Fibroblast of upper back skin (primary cell): ENCODE measurements around the gene TEX261.
A peak's percentile ranks its signal among the peaks of the same experiment; 100 is the strongest.
"Not testable (repeated sequence)": the region's sequence is repeated elsewhere in the genome, so short reads cannot be mapped to it uniquely, and the experiment has no call there.

Experiments used
- DNase-seq: peaks from one replicate; pipeline ENCODE4 v3.0.0-alpha.2; 2013

TEX261 gene

DNA sequence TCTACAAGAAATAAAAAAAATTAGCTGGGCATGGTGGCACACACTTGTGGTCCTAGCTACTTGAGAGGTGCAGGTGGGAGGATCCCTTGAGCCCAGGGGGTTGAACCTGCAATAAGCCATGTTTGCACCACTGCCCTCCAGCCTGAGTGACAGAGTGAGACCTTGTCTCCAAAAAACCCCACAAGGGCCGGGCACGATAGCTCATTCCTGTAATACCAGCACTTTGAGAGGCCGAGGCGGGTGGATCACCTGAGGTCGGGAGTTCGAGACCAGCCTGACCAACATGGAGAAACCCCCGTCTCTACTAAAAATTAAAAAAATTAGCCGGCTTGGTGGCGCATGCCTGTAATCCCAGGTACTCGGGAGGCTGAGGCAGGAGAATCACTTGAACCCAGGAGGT, 5.3 kb upstream of the TEX261 start:
- not testable (repeated sequence) for DNase-seq

DNA sequence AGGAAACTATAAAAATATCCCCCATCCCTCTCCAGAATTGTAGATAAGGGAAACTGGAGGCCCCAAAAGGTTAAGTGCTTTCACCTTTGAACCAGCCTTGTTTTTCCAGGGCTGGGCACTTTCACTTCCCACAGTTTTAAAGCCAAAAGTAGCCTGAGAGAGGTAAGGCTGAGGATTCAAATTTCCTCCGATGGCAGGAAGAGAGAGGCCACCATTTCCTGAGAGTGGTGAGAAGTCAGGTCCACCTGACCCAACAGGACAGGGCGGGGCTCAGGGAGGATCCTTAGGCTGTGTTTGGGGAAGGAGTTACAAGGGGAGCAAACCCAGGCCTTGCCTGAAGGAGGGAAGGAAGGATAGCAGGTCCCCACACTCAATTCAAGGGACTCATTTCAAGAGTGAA, 4.7 kb upstream of the TEX261 start:
- no peak for DNase-seq

DNA sequence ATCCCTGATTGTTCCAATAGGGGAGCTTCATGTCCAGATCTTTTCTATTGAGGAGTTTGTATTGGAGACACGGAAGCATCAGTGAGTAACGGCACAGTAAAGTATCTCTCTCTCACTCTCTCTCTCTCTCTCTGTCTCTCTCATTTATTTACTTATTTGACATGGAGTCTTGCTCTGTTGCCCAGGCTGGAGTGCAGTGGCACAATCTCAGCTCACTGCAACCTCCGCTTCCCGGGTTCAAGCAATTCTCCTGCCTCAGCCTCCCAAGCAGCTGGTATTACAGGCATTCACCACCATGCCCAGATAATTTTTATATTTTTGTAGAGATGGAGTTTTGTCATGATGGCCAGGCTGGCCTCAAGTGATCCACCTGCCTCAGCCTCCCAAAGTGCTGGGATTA, 4.2 kb upstream of the TEX261 start:
- DNase-seq: not testable (repeated sequence)

DNA sequence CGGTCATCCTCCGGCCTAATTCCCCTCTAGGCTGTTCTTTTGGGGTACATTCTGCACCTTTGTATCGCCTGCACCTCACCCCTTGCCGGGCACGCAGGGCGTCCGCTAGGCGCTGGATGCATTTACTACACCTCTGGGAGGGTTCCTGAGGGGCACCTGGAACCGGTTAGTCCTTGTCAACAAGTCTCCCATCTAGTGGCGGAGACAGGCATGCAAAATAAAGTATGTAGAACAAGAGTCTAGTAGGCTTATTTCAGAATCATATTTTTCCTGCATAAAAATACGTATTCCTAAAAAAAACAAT, 705 bp upstream of the TEX261 start:
- DNase-seq: peak; percentile 30

DNA sequence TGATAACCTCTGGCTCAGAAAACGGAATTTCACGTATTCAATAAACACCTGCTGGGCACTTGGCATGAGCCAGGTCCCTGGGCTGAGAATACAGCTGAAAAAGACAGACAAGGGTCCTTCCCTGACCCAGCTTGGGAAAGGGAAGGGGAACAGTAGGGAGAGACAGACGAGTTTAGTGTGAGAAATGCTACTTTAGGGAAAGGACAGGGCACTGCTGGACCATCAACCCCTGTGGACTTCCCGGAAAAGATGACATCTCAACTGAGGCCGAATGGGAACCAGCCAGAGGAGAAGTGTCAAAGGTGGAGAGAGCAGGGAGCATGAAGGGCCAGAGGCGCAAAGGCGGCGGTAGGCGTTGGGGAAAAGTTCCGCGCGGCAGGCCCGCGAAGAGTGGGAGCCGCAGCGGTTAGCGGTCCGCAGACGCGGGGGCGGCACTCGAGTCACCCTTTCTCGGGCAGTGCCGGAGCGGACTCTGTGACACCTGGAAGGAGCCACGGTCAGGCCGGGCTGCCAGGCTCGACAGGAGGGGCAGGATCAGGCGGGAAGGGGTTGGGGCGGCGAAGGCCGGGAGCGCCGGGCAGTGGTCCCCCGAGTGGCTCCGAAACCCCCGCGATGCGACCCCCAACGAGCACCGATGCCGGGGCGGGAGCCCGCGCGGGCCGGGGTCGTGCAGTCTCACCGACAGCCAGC, 519 bp downstream of the TEX261 start:
- no peak for DNase-seq

DNA sequence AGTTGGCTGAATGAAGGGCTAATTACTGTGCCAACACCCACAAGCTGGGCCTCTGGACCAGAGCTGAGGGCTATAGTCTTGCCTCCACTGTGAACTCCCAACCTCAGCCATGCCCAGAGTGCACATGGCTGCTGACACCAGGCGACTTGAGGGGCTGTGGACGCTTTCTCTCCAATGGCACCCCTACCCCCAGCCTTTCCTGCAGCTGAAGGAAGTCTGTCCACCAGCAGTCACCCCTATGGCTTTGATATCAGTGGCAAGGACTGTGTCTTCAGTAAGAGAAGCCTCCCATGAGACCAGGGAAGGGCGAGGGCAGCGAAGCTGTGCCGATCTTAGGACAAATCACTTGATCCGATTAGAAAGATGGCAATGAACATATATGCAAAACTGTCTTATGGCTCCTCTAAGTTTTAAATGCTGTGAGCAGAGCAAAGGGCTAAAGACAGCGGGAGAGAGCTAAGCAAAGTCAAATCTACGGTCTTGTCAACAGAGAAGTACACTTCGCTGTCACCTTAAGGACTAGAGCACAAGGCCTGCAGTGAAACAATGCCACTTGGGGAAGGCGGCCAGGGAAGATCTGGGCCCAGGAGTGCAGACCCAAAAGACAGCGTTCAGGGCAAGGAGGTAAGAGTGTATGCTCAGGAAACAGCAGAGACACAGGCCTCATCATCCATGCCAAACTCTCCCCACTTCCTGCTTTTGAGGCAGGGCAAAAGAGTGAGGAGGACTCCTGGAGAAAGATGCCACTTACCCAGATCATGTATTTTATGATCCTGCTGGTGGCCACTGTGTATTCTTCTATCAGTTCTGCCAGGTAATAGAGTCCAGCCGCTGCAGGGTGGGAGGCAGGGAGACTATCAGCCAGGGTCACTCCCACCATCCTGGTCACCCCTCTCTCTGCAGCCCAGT, 1.5 kb downstream of the TEX261 start:
- DNase-seq: no peak

DNA sequence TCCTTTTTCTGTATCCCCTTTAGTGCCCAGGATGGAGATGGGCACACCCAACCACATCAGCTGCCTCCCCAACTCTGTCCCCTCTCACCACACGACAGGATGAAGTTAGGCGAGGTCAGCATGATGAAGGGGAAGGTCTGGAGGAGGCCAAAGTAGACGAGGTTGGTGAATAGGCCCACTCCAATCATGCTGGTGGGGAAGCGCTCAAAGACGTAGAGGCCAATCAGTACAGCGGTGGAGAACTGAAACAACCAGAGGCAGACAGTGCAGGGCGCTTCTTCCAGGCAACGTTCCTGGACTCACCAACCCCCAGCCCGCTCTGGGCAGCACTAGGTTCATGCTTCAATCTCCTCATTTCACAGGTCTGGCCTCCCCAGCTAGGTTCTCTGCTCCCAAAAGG, 2.9 kb downstream of the TEX261 start:
- DNase-seq: no peak

DNA sequence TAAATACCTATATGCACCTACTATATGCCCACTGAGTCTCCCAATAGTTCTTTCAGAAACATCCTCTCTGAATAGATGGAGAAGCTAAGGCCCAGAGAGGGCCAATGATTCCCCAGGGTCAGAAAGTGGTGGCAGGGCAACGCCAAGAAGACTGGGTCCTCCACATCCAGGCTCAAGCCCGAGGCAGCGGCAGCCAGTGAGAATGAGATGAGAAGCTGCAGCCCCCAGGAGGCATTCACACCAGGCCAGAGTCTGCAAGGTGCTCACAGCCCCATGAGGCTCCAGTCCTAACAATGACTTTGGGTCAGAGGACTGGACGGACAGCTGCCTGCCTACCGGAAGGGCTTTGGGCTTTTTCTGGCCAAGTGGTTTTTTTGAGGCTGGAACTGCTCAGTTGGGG, 3.5 kb downstream of the TEX261 start:
- no peak for DNase-seq

DNA sequence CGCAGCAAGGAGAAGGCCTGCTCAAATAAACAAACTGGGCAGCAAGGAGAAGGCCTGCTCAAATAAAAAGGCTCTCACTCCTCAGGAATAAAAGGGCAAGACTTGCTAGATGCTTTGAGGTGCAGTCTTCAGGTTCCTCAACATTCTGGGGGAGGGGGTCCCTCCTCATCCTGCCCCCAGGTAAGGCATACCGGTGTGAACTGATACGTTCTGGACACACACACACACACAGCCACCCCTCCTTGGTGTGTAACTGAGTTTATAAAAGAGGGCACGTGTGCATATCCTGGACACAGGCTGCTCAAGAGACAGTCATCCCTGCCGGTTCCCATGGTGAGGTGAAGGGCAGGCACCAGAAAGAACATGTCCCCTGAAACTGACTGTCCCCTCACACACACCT, 4.5 kb downstream of the TEX261 start:
- no peak for DNase-seq

DNA sequence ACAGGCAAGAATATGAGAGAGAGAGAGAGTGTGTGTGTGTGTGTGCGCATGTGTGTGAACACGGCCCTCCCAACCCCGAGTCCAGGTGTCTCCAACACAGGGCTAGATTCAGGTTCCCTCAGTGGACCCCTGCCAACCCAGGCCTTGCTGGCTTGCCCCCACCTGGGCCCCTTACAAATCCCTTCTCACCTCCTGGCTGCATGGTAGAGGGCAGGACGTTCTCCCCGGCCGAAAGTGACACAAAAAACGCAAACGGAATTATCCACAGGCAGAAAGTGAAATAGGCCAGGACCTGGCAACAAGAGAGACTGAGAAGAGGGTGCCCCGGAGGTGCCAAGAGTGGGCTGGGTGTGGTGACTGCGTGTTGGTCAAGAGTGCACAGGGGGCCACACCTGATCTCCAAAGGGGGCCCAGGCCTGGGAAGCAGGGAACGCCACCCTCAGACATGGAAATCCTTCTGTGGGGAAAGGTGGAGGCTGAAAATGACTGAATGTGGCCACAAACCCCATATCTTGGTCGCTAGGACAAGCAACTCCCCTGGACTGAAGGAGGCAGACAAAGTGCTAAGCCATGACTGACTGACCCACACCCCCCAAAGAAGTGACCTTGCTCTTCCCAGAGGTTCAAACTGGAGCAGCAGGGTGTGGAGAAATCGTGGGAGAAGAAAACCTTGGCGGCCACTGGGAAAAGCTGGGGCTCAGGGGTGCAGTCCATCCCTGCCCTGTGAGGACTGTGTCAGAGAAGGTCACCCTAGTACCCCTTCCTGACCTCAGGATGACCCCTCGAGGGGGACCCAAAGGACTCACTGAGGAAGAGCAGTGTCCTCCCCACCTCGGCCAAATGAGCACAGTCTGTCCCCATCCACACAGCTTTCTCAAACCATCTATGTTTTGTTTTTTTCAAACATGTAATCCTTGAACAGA, 5.7 kb downstream of the TEX261 start:
- DNase-seq: no peak

DNA sequence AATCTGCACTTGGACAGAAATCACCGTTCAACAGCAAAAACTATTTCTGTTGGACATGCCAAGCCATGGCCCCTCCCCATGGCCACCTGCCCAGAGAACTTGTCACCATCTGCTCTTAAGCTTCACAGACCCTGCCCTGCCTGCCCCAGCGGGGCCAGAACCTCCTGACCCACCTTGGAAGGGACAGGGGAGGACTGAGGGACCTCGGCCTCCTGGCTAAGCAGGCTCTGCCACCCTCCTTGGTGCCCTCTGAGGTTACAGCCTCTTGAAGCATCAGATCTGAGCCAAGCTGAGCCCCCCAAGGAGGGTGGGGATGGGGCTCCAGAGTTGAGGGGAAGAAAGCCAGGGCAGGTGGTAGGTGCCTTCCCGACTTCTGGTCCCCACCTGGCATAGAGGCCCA, 6.5 kb downstream of the TEX261 start:
- DNase-seq: no peak

DNA sequence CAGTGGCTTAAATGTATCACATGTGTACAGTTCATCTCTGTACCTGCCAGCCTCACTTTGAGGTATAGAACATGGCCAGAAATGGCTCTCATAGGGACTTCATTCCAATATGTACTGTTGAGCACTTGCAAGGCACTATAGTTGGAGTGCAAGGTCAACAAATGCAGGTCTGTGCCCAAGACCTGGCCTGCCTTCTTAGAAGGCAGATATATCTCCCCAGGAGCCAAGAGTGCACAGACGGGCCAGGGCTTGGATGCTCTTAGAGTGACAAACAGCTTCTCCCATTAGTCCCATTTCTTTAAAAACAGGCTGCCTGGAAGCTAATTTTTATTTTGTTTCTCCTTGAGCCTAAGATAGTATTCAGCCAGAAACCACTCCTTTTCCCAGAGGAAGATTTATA, 7.3 kb downstream of the TEX261 start:
- no peak for DNase-seq

DNA sequence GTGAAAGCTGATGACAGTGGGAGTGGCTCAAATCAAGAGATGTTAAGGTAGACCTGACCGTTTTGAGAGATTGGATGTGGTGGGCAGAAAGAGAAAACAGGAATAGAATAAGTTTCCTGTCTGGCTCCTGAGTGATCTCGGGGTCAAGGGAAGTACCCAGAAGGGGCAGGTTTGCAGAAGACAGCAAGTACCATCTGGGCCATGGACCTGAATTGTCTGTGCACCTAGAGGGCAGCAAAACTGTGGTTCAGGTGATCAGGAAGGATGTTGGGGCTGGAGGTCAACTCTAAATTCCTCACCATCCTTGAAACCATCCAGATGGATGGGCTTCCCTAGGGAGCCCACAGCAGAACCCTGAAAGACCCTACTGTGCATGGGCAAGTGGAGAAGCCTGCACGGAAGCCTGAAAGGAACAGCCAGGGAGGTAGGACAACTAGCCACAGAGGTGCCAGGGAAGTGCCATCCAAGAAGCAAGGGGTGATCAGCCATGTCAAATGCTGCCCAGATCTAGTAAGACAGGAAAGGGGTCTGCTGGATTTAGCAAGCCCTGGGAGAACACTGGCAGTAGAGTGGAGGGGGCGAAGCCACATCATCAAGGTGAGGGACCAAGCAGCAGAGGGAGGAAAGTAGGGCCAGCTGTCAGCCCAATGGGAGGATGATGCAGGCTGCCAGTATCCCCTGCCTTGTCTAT, 8.0 kb downstream of the TEX261 start:
- no peak for DNase-seq

DNA sequence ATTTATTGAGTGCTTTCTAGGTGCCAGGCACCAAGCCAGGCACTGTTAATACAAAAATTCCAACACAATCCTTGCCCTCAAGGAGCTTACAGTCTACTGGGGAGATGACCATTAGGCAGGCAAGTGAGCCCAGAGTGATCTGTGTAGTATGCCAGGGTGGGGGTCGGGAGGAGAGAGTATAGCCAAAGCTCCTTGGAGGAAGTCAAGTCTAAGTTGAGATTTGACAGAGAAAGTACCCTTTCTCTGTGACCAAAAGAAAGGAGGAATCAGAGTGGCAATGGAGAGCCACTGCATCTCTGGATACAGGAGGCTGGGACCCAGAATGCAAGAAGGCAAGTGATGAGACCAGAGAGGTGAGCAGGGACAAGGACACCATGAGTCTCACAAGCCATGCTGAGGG, 8.7 kb downstream of the TEX261 start:
- DNase-seq: no peak

DNA sequence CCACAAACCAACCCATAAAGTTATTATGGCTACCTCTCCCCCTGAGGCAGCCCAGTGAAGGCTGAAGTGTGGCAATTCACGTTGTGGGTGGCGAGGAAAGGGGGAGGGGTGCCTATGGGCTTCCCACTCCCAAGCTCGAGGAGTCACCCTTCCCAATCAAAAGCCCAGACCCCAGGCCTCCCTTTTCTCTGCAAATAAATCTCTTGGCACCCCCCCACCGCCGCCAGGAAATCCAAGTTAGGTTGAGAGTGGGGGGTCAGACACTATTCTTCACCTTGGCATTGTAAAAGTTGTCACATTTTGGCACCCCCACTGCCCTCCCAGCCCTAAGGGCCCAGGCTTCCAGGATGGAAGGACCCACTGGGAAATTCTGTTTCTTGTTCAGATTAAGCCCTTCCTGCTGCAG, 9.4 kb downstream of the TEX261 start:
- no peak for DNase-seq

DNA sequence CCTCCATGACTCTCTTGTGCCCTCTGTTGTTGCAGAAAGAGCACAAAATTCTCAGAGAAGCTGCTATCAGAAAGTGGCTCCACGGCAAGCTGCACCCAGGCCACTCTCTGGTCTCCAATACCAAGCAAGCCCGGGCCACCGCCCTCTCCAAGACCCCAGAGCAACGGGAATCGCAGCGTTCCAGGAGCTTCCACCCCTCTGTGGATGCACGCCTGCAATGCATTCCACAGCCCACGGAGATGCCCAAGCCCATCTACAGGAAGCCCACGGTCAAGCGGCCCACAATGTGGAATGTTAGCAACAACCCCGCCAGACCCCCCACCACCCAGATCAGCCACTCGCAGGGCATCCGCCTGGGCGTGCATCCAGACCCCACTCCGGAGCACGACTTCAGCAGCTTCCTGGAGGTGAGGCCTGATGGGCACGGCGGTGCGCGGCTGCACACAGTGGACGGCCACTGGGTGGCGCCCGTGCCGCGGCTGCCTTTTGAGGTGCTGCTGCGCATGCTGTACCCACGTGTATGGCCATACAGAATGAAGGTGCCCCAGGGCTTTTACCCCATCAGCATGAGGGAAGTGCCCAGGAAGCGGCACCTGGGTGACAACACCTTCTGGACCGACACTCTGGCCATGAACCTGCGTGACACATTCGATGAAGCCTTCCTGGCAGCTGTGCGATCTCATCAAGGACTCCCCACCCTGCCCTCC, 9.9 kb downstream of the TEX261 start:
- DNase-seq: peak; percentile 20

DNA sequence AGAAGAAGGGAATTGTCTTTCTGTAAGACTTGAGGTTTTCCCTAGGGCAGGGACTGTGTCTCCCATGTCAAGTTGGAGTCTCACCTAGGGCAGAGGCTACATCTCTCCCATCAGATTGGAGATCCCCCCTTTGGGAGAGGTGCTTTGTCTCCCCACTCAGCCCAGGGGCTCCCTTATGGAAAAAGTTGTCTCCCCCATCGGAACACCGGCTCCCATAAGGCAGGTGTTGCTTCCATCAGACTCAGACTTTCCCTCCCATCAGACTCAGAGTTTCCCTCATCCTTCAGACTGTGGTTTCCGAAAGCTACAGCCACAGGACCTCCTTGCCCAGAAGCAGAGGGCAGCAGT, 10.5 kb downstream of the TEX261 start:
- DNase-seq: no peak

DNA sequence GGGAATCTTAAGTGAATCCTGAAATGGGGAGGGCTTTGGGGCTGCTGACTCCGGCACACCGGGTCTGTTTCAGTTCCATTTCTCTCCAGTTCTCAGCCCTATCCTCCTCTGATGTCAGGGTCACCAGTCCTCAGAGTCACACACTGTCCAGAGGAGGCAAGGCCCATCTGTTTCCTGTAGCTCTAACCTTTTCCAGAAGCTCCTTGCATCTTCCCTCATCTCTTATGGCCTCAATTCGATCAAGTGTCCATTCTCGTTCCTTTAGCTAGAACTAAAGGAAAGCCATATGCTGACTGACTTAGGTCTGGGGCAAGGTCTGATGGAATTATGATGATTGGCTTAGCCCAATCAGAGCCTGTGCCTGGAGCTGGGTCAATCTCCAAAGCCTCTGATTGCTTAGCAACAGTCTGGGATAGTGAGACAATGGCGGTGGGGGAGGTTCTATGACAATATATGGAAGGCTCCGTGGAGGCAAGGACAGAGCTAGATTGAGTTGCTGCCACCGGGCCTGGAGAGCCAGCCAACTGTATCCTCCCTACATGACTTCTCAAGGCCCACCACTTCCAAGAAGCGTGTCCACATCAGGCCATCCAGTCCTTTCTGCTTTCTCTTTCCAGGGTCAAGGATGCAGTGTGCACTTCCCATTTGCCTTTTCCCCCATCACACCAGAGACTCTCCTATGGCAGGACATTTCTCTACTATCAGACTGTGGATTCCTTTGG, 11.0 kb downstream of the TEX261 start:
- no peak for DNase-seq

DNA sequence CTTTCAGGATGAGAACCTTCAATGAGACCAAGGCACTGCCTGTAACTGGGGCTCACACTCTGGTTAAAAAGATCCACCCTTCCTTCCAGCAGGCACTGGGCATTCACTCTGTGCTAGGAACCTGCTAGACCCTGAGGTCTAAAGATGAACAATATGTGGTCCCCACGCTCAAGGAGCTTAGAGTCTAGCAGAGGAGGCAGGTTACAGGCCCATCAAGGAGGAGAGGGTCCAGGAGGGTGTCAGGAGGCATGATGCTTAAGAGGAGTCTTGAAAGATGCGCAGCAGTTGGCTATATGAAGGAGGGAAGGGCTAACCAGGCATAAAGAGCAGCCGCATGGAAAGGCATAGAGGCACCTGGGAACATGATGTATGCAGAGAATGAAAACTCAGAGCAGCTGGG, 11.7 kb downstream of the TEX261 start:
- no peak for DNase-seq

DNA sequence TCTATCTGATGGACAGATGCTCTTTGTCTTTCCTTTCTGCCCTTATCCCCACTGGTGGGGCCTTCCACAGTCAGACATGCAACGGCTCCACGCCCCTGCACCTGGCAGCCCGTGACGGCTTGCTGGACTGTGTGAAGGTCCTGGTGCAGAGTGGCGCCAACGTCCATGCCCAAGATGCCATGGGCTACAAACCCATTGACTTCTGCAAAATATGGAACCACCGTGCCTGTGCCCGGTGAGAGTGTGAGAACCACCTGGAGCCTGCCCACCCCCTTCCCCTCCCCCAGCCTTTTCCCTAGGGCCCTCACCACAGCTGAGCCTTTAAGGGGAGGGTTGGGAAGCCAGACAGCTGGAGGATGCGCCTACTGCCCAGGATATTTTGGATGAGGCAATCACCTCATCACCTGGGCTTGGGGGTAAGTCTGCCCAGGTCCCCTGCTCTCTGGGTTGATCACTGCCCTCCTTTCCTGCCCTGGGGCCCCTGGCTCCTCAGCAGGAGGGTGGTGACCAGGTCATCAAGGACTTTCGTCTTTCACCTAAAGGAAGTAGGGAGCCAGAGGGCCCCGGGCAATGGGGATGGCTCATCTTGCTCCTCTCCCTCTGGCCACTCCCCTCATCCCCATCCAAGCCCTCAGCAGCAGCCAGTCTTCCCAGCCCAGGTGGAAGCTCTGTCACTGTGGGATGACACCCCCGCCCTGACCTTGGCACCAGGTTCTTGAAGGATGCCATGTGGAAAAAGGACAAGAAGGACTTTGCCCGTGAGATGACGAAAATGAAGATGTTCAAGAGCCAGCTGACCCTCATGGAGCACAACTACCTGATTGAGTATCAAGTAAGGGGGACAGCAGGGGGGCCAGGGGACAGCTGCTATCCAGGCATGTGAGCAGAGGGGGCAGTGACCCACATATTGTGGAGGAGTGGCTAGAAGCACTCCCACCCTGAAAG, 12.5 kb downstream of the TEX261 start:
- DNase-seq: no peak

DNA sequence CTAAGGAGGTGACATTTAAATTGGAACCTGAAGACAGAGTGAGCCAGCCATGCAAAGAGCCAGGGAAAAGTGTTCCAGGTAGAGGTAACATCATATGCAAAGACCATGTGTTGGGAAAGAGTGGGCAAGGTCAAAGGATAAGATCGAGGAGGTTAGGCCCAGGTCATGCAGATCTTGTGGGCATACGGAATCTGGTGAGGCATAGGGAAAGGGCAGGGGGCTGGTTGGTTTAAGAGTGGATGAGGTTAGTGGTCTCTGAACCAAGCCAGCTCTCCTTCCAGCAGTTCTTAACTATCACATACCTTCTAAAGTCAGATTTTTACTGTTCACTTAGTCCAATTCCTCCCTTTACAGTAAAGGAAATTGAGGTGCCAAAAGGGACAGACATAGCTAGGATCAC, 13.3 kb downstream of the TEX261 start:
- DNase-seq: no peak
